Tibial artery (tissue), 4 donors: ENCODE measurements around the gene SLC9B1.

Source experiments
- DNase-seq, 2 donors: peaks; one replicate each; pipeline ENCODE4 v3.0.0-alpha.2; 2019
- H3K27ac ChIP-seq, 2 donors: fragments of 200-600 bp; sonication (generic) in 1 of 2; 1 replicate in 1 of 2; 2 replicates in 1 of 2; pipeline ENCODE4 v1.5.1; 2018 to 2019; ENCODE audit warnings: mild to moderate bottlenecking in 1 of 2
- H3K27me3 ChIP-seq, 2 donors: fragments of 200-600 bp; sonication (generic) in 1 of 2; one replicate each; pipeline versions ENCODE4 v1.5.1 to v1.6.0; 2016 to 2019
- H3K36me3 ChIP-seq, 3 donors: fragments of 200-600 bp; sonication (generic) in 2 of 3; one replicate each; pipeline ENCODE4 v1.5.1; 2016 to 2019; ENCODE audit warnings: mild to moderate bottlenecking in 2 of 3
- H3K4me1 ChIP-seq, 4 donors: fragments of 200-600 bp; sonication (generic) in 2 of 4; 1 replicate in 3 of 4; 2 replicates in 1 of 4; pipeline ENCODE4 v1.5.1; 2016 to 2019
- H3K4me3 ChIP-seq, 2 donors: fragments of 200-600 bp; sonication (generic) in 1 of 2; 1 replicate in 1 of 2; 2 replicates in 1 of 2; pipeline ENCODE4 v1.5.1; 2018 to 2019; ENCODE audit warnings: mild to moderate bottlenecking in 2 of 2
- H3K9me3 ChIP-seq, 3 donors: fragments of 200-600 bp; sonication (generic) in 1 of 3; one replicate each; pipeline ENCODE4 v1.5.1; 2016 to 2019
- CTCF ChIP-seq, 2 experiments: fragments of 200-600 bp in 1 of 2; fragments of 450-650 bp in 1 of 2; IDR thresholded peaks; one replicate each; pipeline ENCODE4 v1.5.1; 2017 to 2019; ENCODE audit warnings: antibody characterized with exemption in 2 of 2, mild to moderate bottlenecking in 1 of 2, moderate library complexity in 1 of 2
- intact Hi-C: fragments of 100-400 bp; cut with DNase I; formaldehyde crosslinking; loops from one replicate; pipeline ENCODE4 v1.15.0; 2023; ENCODE audit warnings: low total_unique reads

Gene SLC9B1

GRCh38 chr4:103052145-103052544, 32.6 kb upstream of the SLC9B1 start:
- no peak overlapping the region for H3K4me3 ChIP-seq
- intact Hi-C loops: no loop called here
- H3K4me1 ChIP-seq: no peaks in the 10 kb centered on the region
- H3K27me3 ChIP-seq: no peaks in the 10 kb centered on the region
- TF ChIP-seq CTCF (IDR thresholded peaks at IDR 0.05): no peak
- no peak overlapping the region for H3K27ac ChIP-seq
- H3K36me3 ChIP-seq: peaks cover 6 to 26% (median 17%) of the 10 kb centered on the region in 3 donors
- no peak for DNase-seq
- H3K9me3 ChIP-seq: no peaks in the 10 kb centered on the region

- no peak for TF ChIP-seq CTCF (IDR thresholded peaks at IDR 0.05)
- H3K4me3 ChIP-seq: no peak overlapping the region
- H3K36me3 ChIP-seq: peaks cover 6 to 30% (median 17%) of the 10 kb centered on the region in 3 donors
- H3K27me3 ChIP-seq: no peaks in the 10 kb centered on the region
- no peaks in the 10 kb centered on the region for H3K9me3 ChIP-seq
- intact Hi-C loops: no loop called here
- DNase-seq: no peak
- no peak overlapping the region for H3K27ac ChIP-seq
- H3K4me1 ChIP-seq: no peaks in the 10 kb centered on the region
Observed at GRCh38 chr4:103050736-103051436, 31.4 kb upstream of the SLC9B1 start.

GRCh38 chr4:103046416-103047290, 27.1 kb upstream of the SLC9B1 start:
- TF ChIP-seq CTCF (IDR thresholded peaks at IDR 0.05): peak; percentile 38 to 62

GRCh38 chr4:103044183-103044582, 24.7 kb upstream of the SLC9B1 start:
- Histone ChIP-seq H3K9me3 (no peaks in the 10 kb centered on the region), H3K36me3 (peaks cover 6 to 32% (median 12%) of the 10 kb centered on the region in 3 donors), H3K4me3 (no peak overlapping the region), H3K4me1 (no peaks in the 10 kb centered on the region), H3K27ac (no peak overlapping the region), H3K27me3 (no peaks in the 10 kb centered on the region)
- intact Hi-C loops: no loop called here
- no peak for TF ChIP-seq CTCF (IDR thresholded peaks at IDR 0.05)
- no peak for DNase-seq

More at GRCh38 chr4:103046416-103047290, 27.1 kb upstream of the SLC9B1 start:
- Histone ChIP-seq H3K27me3 (no peaks in the 10 kb centered on the region), H3K4me1 (no peaks in the 10 kb centered on the region), H3K27ac (no peak overlapping the region), H3K36me3 (peaks cover 6 to 43% (median 17%) of the 10 kb centered on the region in 3 donors), H3K4me3 (no peak overlapping the region), H3K9me3 (no peaks in the 10 kb centered on the region)
- intact Hi-C loops: loop anchor here (5.0 kb wide), 1 partner anchor 56 kb away; no protein-coding TSS in a partner anchor
- DNase-seq: no peak

GRCh38 chr4:103036169-103036568, 16.7 kb upstream of the SLC9B1 start:
- intact Hi-C loops: no loop called here
- H3K9me3 ChIP-seq: no peaks in the 10 kb centered on the region
- no peak overlapping the region for H3K4me3 ChIP-seq
- peaks cover 5 to 8% (median 7%) of the 10 kb centered on the region in 3 donors for H3K36me3 ChIP-seq
- no peak for DNase-seq
- no peak overlapping the region for H3K27ac ChIP-seq
- no peaks in the 10 kb centered on the region for H3K27me3 ChIP-seq
- no peak for TF ChIP-seq CTCF (IDR thresholded peaks at IDR 0.05)
- no peaks in the 10 kb centered on the region for H3K4me1 ChIP-seq
